ENCODE results near the gene MAP3K14. TPM values are rescaled to one million over a fixed set of nuclear protein-coding genes. Genes with fewer than 3 reads are reported as not detected.

The MAP3K14 gene
- total and polyA plus RNA-seq, 2 experiments from 2014 or later, result 2.3 to 3.0 TPM

- Histone ChIP-seq H3K4me2 (no peak overlapping the region), H3K4me3 (no peak overlapping the region), H3K36me3 (replicated peaks; ENCODE audit: insufficient read depth, low read depth) (no peaks in the 10 kb centered on the region), H3K27me3 (peaks cover 33% of the 10 kb centered on the region), H3K9me3 (ENCODE audit: low read depth) (no peaks in the 10 kb centered on the region), H3K27ac (no peak overlapping the region), H3K79me2 (no peaks in the 10 kb centered on the region), H3K4me1 (ENCODE audit: insufficient read depth) (peaks cover 16% of the 10 kb centered on the region), H4K20me1 (ENCODE audit: insufficient read depth, poor library complexity, severe bottlenecking) (no peaks in the 10 kb centered on the region), H3K9me2 (replicated peaks; ENCODE audit: insufficient read depth) (no peaks in the 10 kb centered on the region), H2AFZ (no peak overlapping the region)
- DNase-seq (ENCODE audit: low spot score), result no peak
- 90% methylated on average over 7 of the region's 7 CpGs for WGBS (ENCODE audit: low lambda C conversion rate, missing lambda C conversion rate)
- TF ChIP-seq EZH2 (IDR thresholded peaks at IDR 0.05; ENCODE audit: borderline replicate concordance) (no peak), EZH2phosphoT487 (IDR thresholded peaks at IDR 0.05; ENCODE audit: low read depth, severe bottlenecking, unreplicated experiment) (no peak), CTCF (IDR thresholded peaks at IDR 0.05; ENCODE audit: poor library complexity) (no peak)
Measured at GRCh38 chr17:45225051-45225700, 91.6 kb downstream of the MAP3K14 start.

GRCh38 chr17:45224671-45225050, 92.2 kb downstream of the MAP3K14 start:
- TF ChIP-seq EZH2 (IDR thresholded peaks at IDR 0.05; ENCODE audit: borderline replicate concordance) (no peak), CTCF (IDR thresholded peaks at IDR 0.05; ENCODE audit: poor library complexity) (no peak), EZH2phosphoT487 (IDR thresholded peaks at IDR 0.05; ENCODE audit: low read depth, severe bottlenecking, unreplicated experiment) (no peak)
- 97% methylated on average over 9 of the region's 9 CpGs for WGBS (ENCODE audit: low lambda C conversion rate, missing lambda C conversion rate)
- DNase-seq (ENCODE audit: low spot score), result no peak
- Histone ChIP-seq H3K27ac (no peak overlapping the region), H3K4me2 (no peak overlapping the region), H3K27me3 (peaks cover 37% of the 10 kb centered on the region), H4K20me1 (ENCODE audit: insufficient read depth, poor library complexity, severe bottlenecking) (no peaks in the 10 kb centered on the region), H3K9me3 (ENCODE audit: low read depth) (no peaks in the 10 kb centered on the region), H3K79me2 (no peaks in the 10 kb centered on the region), H3K36me3 (replicated peaks; ENCODE audit: insufficient read depth, low read depth) (no peaks in the 10 kb centered on the region), H3K4me3 (no peak overlapping the region), H3K4me1 (ENCODE audit: insufficient read depth) (peaks cover 15% of the 10 kb centered on the region), H2AFZ (no peak overlapping the region), H3K9me2 (replicated peaks; ENCODE audit: insufficient read depth) (no peaks in the 10 kb centered on the region)

- no peaks in the 10 kb centered on the region for H3K9me2 ChIP-seq (replicated peaks; ENCODE audit: insufficient read depth)
- no peak overlapping the region for H2AFZ ChIP-seq
- TF ChIP-seq EZH2phosphoT487 (IDR thresholded peaks at IDR 0.05; ENCODE audit: low read depth, severe bottlenecking, unreplicated experiment), result no peak
- WGBS (ENCODE audit: low lambda C conversion rate, missing lambda C conversion rate), result 92% methylated on average over 12 of the region's 12 CpGs
- H3K4me2 ChIP-seq, result no peak overlapping the region
- no peak overlapping the region for H3K4me3 ChIP-seq
- H3K9me3 ChIP-seq (ENCODE audit: low read depth), result no peaks in the 10 kb centered on the region
- H3K27me3 ChIP-seq, result peaks cover 37% of the 10 kb centered on the region
- no peak for DNase-seq (ENCODE audit: low spot score)
- peaks cover 9% of the 10 kb centered on the region for H3K4me1 ChIP-seq (ENCODE audit: insufficient read depth)
- no peak overlapping the region for H3K27ac ChIP-seq
- no peaks in the 10 kb centered on the region for H4K20me1 ChIP-seq (ENCODE audit: insufficient read depth, poor library complexity, severe bottlenecking)
- no peaks in the 10 kb centered on the region for H3K36me3 ChIP-seq (replicated peaks; ENCODE audit: insufficient read depth, low read depth)
- no peaks in the 10 kb centered on the region for H3K79me2 ChIP-seq
Measured at GRCh38 chr17:45223539-45224528, 93.0 kb downstream of the MAP3K14 start.
